ENCODE measurements around the gene SERPINB11. TPM values are rescaled to one million over a fixed set of nuclear protein-coding genes. Genes with fewer than 3 reads are reported as not detected.

The SERPINB11 gene
- polyA plus RNA-seq, 1 of the 3 experiments (the other 2 are of a cell fraction), result not detected

DNA sequence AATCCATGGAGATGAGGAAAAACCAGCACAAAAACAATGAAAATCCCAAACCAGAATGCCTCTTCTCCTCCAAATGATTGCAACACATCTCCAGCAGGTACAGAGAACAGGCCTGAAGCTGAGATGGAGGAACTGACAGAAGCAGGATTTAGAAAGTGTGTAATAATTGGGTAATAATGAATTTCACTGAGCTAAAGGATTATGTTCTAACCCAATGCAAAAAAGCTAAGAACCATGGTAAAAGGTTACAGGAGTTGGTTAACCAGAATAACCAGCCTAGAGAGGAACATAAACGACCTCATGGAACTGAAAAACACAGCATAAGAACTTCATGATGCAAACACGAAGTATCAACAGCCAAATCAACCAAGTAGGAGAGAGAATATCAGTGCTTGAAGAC, 13.7 kb upstream of the SERPINB11 start:
- TF ChIP-seq, protein P1, sequence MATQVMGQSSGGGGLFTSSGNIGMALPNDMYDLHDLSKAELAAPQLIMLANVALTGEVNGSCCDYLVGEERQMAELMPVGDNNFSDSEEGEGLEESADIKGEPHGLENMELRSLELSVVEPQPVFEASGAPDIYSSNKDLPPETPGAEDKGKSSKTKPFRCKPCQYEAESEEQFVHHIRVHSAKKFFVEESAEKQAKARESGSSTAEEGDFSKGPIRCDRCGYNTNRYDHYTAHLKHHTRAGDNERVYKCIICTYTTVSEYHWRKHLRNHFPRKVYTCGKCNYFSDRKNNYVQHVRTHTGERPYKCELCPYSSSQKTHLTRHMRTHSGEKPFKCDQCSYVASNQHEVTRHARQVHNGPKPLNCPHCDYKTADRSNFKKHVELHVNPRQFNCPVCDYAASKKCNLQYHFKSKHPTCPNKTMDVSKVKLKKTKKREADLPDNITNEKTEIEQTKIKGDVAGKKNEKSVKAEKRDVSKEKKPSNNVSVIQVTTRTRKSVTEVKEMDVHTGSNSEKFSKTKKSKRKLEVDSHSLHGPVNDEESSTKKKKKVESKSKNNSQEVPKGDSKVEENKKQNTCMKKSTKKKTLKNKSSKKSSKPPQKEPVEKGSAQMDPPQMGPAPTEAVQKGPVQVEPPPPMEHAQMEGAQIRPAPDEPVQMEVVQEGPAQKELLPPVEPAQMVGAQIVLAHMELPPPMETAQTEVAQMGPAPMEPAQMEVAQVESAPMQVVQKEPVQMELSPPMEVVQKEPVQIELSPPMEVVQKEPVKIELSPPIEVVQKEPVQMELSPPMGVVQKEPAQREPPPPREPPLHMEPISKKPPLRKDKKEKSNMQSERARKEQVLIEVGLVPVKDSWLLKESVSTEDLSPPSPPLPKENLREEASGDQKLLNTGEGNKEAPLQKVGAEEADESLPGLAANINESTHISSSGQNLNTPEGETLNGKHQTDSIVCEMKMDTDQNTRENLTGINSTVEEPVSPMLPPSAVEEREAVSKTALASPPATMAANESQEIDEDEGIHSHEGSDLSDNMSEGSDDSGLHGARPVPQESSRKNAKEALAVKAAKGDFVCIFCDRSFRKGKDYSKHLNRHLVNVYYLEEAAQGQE (IDR thresholded peaks at IDR 0.05; ENCODE audit: low read depth, low read length), result no peak
- TF ChIP-seq GATA2 (CRISPR knock-in tag; IDR thresholded peaks at IDR 0.05), result no peak
- TF ChIP-seq, protein P2, sequence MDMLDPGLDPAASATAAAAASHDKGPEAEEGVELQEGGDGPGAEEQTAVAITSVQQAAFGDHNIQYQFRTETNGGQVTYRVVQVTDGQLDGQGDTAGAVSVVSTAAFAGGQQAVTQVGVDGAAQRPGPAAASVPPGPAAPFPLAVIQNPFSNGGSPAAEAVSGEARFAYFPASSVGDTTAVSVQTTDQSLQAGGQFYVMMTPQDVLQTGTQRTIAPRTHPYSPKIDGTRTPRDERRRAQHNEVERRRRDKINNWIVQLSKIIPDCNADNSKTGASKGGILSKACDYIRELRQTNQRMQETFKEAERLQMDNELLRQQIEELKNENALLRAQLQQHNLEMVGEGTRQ (IDR thresholded peaks at IDR 0.05; ENCODE audit: borderline replicate concordance, low read depth, low read length), result no peak
- TF ChIP-seq NRF1 (IDR thresholded peaks at IDR 0.05; ENCODE audit: low read depth, low read length), result no peak
- TF ChIP-seq FOXJ3 (CRISPR knock-in tag; IDR thresholded peaks at IDR 0.05), result no peak
- TF ChIP-seq FOSL2 (IDR thresholded peaks at IDR 0.05; ENCODE audit: borderline replicate concordance, low read depth), result no peak
- TF ChIP-seq RAD21 (IDR thresholded peaks at IDR 0.05; ENCODE audit: low read length), result no peak
- no peak for TF ChIP-seq EP300 (IDR thresholded peaks at IDR 0.05; ENCODE audit: borderline replicate concordance in 1 of 2, low read depth in 1 of 2, low read length in 1 of 2)
- TF ChIP-seq, protein P3, sequence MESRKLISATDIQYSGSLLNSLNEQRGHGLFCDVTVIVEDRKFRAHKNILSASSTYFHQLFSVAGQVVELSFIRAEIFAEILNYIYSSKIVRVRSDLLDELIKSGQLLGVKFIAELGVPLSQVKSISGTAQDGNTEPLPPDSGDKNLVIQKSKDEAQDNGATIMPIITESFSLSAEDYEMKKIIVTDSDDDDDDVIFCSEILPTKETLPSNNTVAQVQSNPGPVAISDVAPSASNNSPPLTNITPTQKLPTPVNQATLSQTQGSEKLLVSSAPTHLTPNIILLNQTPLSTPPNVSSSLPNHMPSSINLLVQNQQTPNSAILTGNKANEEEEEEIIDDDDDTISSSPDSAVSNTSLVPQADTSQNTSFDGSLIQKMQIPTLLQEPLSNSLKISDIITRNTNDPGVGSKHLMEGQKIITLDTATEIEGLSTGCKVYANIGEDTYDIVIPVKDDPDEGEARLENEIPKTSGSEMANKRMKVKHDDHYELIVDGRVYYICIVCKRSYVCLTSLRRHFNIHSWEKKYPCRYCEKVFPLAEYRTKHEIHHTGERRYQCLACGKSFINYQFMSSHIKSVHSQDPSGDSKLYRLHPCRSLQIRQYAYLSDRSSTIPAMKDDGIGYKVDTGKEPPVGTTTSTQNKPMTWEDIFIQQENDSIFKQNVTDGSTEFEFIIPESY (IDR thresholded peaks at IDR 0.05; ENCODE audit: borderline replicate concordance, low read depth), result no peak
- TF ChIP-seq ELF1 (IDR thresholded peaks at IDR 0.05), result no peak
- no peak for TF ChIP-seq TCF12 (IDR thresholded peaks at IDR 0.05)
- H3K9me2 ChIP-seq, result no peaks in the 10 kb centered on the region
- no peak overlapping the region for H3K27ac ChIP-seq (ENCODE audit: low read depth in 2 of 2, low read length in 1 of 2)
- no peak for DNase-seq
- no peaks in the 10 kb centered on the region for H3F3A ChIP-seq (replicated peaks; ENCODE audit: insufficient read depth)
- H3K9ac ChIP-seq, result no peak overlapping the region
- H3K36me3 ChIP-seq (replicated peaks in 1 of 2; ENCODE audit: control insufficient read depth in 1 of 2, insufficient read depth in 2 of 2, low read length in 1 of 2), result no peaks in the 10 kb centered on the region
- ChIA-PET CTCF (interaction anchor here (1.0 kb wide), 1 partner anchor 11 kb away, joined by 3 read pairs; no protein-coding TSS in a partner anchor), POLR2A (no interaction called here)
- no peak overlapping the region for H3K4me3 ChIP-seq (ENCODE audit: low read depth in 2 of 2, low read length in 1 of 2)
- no peaks in the 10 kb centered on the region for H4K20me1 ChIP-seq (ENCODE audit: insufficient read depth)
- WGBS (ENCODE audit: low lambda C conversion rate), result 4% methylated on average over 2 of the region's 2 CpGs
- no peaks in the 10 kb centered on the region for H3K4me1 ChIP-seq (ENCODE audit: control insufficient read depth in 1 of 2, insufficient read depth in 2 of 2, low read depth in 1 of 2, low read length in 1 of 2)
- H3K9me3 ChIP-seq, result no peaks in the 10 kb centered on the region
- H3K79me2 ChIP-seq (ENCODE audit: insufficient read depth), result no peaks in the 10 kb centered on the region
- no peak overlapping the region for H3K4me2 ChIP-seq
- H3K27me3 ChIP-seq (ENCODE audit: insufficient read depth), result peaks cover 4% of the 10 kb centered on the region; the same call in 1 of the 2 replicates
- H2AFZ ChIP-seq (ENCODE audit: low read depth), result no peak overlapping the region

All from SK-N-SH (cell line).